Measurements from ENCODE around the gene RAD50.

Gene RAD50

GRCh38 chr5:132663771-132664695 is 107.3 kb downstream of the RAD50 start:
- no peak for DNase-seq

GRCh38 chr5:132664696-132665209 is 108.0 kb downstream of the RAD50 start:
- no peak for DNase-seq

GRCh38 chr5:132665574-132666080 is 108.8 kb downstream of the RAD50 start:
- DNase-seq, result no peak

DNA sequence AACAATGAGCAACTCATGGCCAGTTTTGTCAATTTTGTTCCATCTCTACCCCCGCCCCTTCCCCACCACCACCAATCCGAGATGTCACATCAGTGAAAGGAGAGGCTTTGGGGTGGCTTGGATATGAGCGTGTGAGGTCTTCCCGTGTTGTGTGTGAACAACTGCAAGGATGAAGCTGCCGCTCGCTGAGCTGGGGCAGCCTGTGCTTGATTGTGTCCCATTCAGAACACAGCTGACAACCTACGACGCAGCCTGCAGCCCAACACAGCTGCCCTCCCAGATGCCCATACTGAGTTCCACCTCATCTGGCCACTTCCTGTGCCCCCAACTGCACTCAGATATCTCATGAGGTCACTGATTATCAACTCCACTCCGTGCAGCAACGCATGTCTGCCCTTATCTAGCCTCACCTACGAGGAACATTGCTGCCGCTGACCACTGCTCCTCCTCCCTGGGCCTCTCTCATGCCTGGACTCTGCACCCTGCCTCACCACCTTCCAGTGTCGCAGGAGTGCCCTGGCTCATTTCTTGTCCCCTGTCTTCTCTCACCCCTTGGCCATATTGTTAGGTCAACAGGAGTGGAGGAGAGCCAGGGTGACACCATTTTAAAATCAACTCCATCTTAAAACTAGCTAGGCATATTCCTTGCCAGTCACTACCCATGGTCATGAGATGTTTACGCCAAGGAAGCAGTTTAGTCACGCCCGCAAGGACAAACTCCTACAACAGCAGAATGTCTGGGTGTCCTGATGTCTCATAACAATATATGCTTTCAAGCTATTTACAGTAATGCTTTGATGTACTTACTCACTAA is 109.7 kb downstream of the RAD50 start:
- DNase-seq, result no peak

DNA sequence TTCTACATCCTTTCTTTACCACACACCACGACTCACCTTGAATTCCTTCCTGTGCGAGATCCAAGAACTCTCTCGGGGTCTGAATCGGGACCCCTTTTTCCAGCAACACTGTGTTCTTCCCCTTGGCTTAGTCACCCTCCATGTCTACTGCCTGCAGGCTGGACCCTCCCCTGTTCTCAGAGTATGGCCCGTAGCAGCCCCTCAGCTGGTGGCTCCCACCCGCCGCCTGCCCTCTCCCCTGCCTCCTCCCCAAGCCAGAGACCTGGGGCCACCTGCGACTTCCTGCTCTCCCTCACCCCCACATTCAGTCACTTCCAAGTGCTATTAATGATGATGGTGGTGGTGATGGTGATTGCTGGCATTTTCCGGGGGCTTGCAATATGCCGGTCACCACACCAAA is 110.5 kb downstream of the RAD50 start:
- no peak for DNase-seq

DNA sequence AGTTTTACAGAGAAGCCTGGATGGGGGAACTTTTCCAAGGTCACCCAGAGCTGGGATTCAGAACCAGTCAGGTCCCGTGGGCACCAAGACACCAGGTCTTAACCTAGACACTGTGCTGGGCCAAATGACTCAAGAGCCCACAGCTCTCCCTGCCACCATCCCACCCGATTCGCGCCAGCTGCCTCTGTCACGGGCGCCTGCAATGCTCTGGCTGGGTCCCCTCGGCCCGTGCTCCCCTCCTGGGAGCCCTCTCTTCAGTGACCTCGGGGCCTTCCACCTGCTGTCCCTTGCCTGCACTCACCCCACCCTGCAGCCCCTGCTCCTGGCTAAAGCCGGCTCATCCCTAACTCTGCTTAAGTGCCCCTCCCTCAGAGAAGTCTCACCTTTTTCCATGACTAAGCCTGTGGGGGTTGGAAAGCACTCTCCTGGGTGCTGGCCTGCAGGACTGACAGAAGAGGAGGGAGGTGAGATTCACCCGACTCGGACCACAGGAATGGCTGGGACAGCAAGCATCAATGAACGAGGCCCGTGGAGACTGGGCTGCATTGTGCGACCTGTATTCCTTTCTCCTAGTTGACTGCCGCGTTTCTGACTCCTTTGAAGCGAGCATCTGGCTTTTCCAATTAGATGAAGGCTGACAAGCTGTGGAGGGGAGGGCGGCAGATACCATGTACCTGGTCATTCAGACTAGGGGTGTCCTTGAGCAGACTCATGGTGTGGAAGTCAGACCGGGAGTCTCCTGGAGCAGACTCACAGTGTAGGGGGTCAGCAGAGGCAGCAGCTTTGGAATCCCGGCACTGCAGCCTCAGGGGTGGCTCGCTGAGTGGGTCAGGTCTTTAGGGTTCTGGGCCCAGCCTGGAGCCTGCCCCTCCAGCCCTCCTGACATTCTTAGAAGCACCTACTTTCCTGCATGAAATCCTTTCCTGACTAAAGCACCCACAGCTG is 111.3 kb downstream of the RAD50 start:
- DNase-seq, result no peak

GRCh38 chr5:132668706-132669454 is 112.1 kb downstream of the RAD50 start:
- no peak for DNase-seq

GRCh38 chr5:132669455-132669820 is 112.7 kb downstream of the RAD50 start:
- DNase-seq, result no peak

DNA sequence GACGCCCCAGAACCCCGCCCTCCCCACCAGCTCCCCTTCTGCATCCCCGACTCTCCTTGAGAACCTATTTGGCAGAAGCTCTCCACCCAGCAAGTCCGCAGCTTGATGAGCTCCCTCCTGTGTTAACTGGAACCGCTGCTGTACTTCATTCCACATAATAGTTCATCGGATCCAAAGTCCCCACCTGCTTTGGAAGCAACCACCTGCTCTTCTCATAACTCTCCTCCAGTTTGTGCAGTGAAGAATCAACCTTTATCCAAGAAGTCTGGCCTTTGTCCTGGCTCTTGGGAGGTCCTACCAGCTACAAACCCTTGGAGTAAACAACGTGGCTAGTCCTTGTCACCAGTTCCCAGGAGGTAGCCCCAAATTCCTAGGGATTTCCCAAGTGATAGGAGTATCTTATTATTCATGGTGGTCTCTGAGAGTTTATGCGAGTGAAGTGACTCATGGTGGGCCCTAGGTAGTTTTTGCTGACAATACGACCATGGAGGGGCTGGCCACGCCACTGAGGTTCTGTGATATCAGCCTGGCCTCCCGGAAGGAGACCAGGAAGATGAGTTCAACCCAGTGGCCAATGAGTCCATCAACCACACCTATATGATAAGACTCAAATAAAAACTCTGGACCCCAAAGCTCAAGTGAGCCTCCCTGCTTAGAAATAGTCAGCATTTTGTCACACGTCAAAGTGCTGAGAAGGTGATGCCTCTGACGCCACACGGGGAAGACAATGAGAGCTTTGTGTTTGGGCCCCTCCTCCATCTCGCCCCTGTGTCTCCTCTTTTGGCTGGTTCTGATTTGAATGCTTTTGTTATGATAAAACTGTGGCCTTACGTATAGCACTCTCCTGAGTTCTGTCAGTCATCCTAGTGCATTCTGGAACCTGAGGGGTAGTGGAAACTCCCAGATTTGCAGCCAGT is 113.4 kb downstream of the RAD50 start:
- no peak for DNase-seq

GRCh38 chr5:132671000-132671399 is 114.2 kb downstream of the RAD50 start:
- no peak for DNase-seq

- no peak for DNase-seq
Observed at GRCh38 chr5:132673488-132673887, 116.7 kb downstream of the RAD50 start.

DNA sequence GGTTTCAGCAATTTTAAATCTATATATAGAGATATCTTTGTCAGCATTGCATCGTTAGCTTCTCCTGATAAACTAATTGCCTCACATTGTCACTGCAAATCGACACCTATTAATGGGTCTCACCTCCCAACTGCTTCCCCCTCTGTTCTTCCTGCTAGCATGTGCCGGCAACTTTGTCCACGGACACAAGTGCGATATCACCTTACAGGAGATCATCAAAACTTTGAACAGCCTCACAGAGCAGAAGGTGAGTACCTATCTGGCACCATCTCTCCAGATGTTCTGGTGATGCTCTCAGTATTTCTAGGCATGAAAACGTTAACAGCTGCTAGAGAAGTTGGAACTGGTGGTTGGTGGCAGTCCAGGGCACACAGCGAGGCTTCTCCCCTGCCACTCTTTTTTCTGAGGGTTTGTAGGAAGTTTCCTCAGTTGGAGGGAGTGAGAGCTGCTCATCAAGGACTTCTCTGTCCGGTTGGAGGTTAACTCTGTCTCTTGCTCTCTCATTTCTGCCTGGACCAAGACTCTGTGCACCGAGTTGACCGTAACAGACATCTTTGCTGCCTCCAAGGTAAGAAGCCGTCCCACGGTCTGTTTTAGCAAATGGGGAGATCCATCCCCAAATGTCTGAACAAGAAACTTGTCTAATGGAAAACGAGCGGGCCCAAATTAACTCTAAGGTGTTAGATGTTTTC is 117.3 kb downstream of the RAD50 start, which contains the start of gene IL4:
Gene IL4 (plus strand): TSS at position 51 of the 692 bp plus-strand sequence. CDS start 62 bp downstream, at position 113.
- no peak for DNase-seq

DNA sequence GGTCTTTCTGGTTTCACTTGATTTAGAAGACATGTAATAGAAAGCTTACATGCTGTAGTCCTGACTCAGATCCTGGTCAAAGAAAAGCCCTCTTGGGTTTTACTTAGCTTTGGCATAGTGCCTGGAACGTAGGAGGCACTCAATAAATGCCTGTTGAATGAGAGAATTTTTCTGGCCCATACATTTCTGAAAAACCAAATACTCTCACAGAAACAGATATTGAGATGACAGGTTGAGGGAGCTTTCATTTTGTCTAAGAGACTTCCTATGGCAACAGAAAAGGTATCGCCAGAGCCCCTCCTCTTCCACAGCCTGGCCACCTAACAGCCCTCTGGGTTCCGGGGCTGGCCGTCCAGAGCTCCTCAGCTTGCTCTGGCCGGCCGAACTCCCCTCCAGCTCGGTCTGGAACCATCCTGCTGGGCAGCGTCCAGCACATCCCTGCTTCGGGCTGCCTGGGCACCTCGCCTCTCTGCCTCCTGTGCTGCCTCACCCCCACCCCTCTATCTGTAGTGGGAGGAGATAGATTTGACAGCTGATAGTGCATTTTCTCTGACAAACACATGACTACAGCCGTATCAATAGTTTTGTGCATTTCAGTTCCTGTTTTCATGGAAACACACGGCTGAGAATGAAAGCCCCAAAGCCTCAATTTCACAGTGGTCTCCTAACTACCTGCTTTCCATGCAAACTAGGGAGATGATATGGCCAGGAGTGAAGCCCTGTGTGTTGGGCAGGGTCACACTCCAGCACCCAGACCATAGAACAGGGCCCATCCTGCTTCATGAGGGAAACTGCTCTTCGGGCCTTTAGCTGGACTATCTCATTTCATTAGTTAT is 118.1 kb downstream of the RAD50 start:
- DNase-seq, result no peak

DNA sequence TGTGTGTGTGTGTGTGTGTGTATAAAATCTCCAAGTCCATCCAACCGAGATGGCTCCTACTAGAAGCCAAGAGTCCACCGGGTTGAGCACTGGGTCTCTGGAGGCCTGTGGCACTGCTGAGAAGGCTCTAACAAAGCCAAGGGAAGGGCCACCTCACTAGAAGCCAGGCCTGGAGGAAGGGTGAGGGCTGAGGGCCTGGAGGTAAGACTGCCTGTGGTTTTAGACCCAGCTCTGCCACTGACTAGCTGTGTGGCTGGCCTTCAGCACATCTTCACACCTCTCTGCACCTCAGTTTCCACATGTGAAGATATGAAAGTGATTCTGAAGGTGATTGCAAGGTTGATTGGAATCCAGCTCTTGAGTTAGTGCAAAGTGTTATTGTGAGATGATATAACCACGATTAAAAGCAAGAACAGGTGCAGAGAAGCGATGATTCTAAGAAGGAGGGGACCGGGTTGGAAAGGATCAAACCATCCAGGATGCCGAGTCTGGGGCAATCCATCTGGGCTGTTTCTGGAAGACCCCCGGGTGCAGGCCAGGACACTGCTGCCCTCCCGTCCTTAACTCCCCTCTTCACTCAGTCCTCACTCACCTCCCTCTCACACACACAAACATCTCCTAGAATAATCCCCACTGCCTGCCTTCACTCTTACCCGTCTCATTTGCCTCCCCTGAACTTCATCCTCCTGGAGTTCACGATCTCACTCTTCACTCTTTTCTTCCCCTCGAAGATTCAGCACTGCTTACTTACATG is 119.3 kb downstream of the RAD50 start:
- no peak for DNase-seq

GRCh38 chr5:132677191-132677590 is 120.4 kb downstream of the RAD50 start:
- no peak for DNase-seq

DNA sequence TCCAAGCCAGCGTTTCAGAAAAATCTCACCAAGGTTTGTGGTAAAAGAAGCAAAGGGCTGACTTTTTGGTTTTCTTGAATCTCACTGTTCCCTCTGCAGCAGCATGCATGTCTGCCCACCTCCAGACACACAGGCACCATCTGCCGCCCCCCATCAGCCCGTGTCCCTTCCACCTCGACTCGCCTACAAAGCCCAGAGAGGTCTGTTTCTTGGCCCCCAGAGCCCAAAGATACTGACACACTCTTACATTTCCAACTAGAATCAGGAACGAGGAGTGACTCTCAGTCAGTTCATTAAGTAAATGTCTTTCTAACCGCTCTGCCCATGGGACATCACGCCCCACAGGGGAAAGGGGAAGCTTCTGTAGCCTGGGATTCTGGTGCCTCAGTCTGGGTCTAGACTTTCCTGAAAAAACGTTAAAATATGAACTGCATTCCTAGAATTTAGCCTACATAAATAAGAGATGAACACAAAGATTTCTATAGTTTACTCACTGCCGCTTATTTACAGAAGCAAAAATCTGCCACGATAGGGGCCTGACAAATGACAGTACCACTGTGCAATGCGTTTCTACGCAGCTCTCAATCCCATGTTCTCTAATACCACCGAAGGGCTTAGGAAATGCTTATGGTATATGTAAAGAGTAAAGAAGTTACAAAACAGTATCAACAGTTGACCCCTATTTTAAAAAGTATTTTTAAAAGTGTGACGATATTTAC is 121.1 kb downstream of the RAD50 start:
- no peak for DNase-seq

GRCh38 chr5:132678735-132679134 is 122.0 kb downstream of the RAD50 start:
- no peak for DNase-seq

All from NCI-H1930 (cell line).